ENCODE results near the gene IBTK.

Gene IBTK

DNA sequence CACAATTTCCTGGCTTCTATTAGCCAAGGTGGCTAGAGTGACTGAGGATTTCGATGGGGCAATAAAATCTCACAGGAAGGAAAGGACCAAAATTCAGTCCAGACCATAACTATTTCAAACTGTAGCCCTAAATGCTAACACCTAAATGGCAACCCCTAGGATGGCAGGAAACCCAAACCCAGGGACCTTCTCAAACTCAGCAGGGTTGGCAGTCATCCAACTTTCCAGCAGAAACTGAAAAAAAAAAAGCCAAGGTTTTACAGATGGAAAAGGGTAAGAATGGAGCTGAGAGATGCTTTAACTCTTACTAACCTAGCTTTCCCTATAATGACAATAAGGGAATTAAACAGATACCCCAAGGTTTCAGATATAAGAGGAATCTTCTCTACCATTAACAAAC, 10.5 kb downstream of the IBTK start:
- Histone ChIP-seq H4K20me1 (peaks cover 0 to 5% (median 0%) of the 10 kb centered on the region in 11 experiments; a peak in 6 of 22 replicates), H3K36me3 (peaks cover 7 to 61% (median 21%) of the 10 kb centered on the region in 11 experiments; a peak in 16 of 22 replicates), H3K4me3 (no peak overlapping the region), H3K27ac (no peak overlapping the region), H3K4me2 (no peak overlapping the region), H3K4me1 (peaks cover 0 to 7% (median 0%) of the 10 kb centered on the region in 10 experiments; a peak in 2 of 20 replicates), H3K27me3 (no peaks in the 10 kb centered on the region), H3K9me3 (replicated peaks in 1 of 11) (0 out of 22 replicates have a peak, but pooled peaks cover 0 to 4% (median 0%) of the 10 kb centered on the region in 11 experiments), H3K9ac (no peak overlapping the region)
- no peak for TF ChIP-seq Cebpa-rat (IDR thresholded peaks at IDR 0.05)

- Histone ChIP-seq H3K27me3 (no peaks in the 10 kb centered on the region), H3K4me3 (no peak overlapping the region), H3K4me1 (no peaks in the 10 kb centered on the region), H3K4me2 (no peak overlapping the region), H3K9me3 (replicated peaks in 1 of 11) (0 out of 22 replicates have a peak, but pooled peaks cover 0 to 8% (median 0%) of the 10 kb centered on the region in 11 experiments), H4K20me1 (peaks cover 0 to 4% (median 0%) of the 10 kb centered on the region in 11 experiments; a peak in 1 of 22 replicates), H3K27ac (no peak overlapping the region; a peak in 1 of 22 replicates), H3K9ac (no peak overlapping the region), H3K36me3 (peaks cover 22 to 75% (median 41%) of the 10 kb centered on the region in 11 experiments; a peak in 21 of 22 replicates)
- TF ChIP-seq Cebpa-rat (IDR thresholded peaks at IDR 0.05): no peak
Measured at GRCh38 chr6:82227770-82228169, 19.8 kb downstream of the IBTK start.

GRCh38 chr6:82220167-82220566, 27.4 kb downstream of the IBTK start:
- peaks cover 0 to 21% (median 0%) of the 10 kb centered on the region in 10 experiments; a peak in 2 of 20 replicates for H3K4me1 ChIP-seq
- H3K27me3 ChIP-seq: no peaks in the 10 kb centered on the region
- TF ChIP-seq Cebpa-rat (IDR thresholded peaks at IDR 0.05): no peak
- H3K4me3 ChIP-seq: no peak overlapping the region
- peaks cover 20 to 82% (median 42%) of the 10 kb centered on the region in 11 experiments; a peak in 21 of 22 replicates for H3K36me3 ChIP-seq
- H3K27ac ChIP-seq: no peak overlapping the region
- peaks cover 0 to 4% (median 0%) of the 10 kb centered on the region in 11 experiments; a peak in 1 of 22 replicates for H4K20me1 ChIP-seq
- H3K9ac ChIP-seq: no peak overlapping the region
- no peaks in the 10 kb centered on the region for H3K9me3 ChIP-seq (replicated peaks in 1 of 11)
- no peak overlapping the region for H3K4me2 ChIP-seq

GRCh38 chr6:82217018-82217586, 30.4 kb downstream of the IBTK start:
- H3K4me3 ChIP-seq: no peak overlapping the region
- peaks cover 0 to 21% (median 0%) of the 10 kb centered on the region in 10 experiments; a peak in 2 of 20 replicates for H3K4me1 ChIP-seq
- no peak overlapping the region for H3K4me2 ChIP-seq
- no peaks in the 10 kb centered on the region for H4K20me1 ChIP-seq
- peak overlapping the region in 2 of 11 experiments; percentile 38; a peak in 2 of 22 replicates for H3K27ac ChIP-seq
- H3K9ac ChIP-seq: no peak overlapping the region
- H3K27me3 ChIP-seq: no peaks in the 10 kb centered on the region
- no peak for TF ChIP-seq Cebpa-rat (IDR thresholded peaks at IDR 0.05)
- H3K9me3 ChIP-seq (replicated peaks in 1 of 11): no peaks in the 10 kb centered on the region
- H3K36me3 ChIP-seq: peaks cover 18 to 89% (median 42%) of the 10 kb centered on the region in 11 experiments; a peak in 21 of 22 replicates

DNA sequence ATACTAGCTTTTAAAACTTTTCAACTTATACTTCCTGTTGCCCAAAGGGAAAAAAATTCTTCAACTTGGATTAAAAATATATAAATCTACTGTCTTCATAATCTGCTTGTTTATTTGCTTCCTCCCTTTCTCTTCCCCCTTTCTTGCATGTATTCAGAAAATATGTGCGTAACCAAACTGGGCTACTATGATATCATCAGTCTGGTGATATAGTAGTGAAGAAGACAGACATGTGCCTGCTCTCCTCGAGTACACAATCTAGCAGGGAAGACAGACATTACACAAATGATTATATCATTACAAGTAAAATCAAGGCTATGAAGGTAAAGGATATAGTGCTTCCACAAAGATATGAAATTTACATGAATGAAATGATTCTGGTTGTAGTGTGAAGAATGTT, 31.0 kb downstream of the IBTK start:
- Histone ChIP-seq H3K36me3 (peaks cover 18 to 88% (median 42%) of the 10 kb centered on the region in 11 experiments; a peak in 21 of 22 replicates), H3K9ac (no peak overlapping the region), H4K20me1 (no peaks in the 10 kb centered on the region)

GRCh38 chr6:82211326-82211725, 36.2 kb downstream of the IBTK start:
- H3K9ac ChIP-seq: no peak overlapping the region
- TF ChIP-seq Cebpa-rat (IDR thresholded peaks at IDR 0.05): no peak
- no peaks in the 10 kb centered on the region for H3K27me3 ChIP-seq
- no peak overlapping the region for H3K4me3 ChIP-seq
- H3K36me3 ChIP-seq: peaks cover 21 to 72% (median 41%) of the 10 kb centered on the region in 11 experiments; a peak in 21 of 22 replicates
- H4K20me1 ChIP-seq: no peaks in the 10 kb centered on the region
- H3K4me1 ChIP-seq: peaks cover 0 to 8% (median 0%) of the 10 kb centered on the region in 10 experiments; a peak in 2 of 20 replicates
- no peak overlapping the region for H3K4me2 ChIP-seq
- no peaks in the 10 kb centered on the region; a peak in 1 of 22 replicates for H3K9me3 ChIP-seq (replicated peaks in 1 of 11)
- no peak overlapping the region for H3K27ac ChIP-seq

More for the DNA sequence above, 31.0 kb downstream of the IBTK start:
- Histone ChIP-seq H3K4me3 (no peak overlapping the region), H3K4me2 (no peak overlapping the region), H3K27me3 (no peaks in the 10 kb centered on the region), H3K9me3 (replicated peaks in 1 of 11) (no peaks in the 10 kb centered on the region), H3K4me1 (peaks cover 0 to 21% (median 0%) of the 10 kb centered on the region in 10 experiments; a peak in 2 of 20 replicates), H3K27ac (peak overlapping the region in 2 of 11 experiments; percentile 38; a peak in 2 of 22 replicates)
- no peak for TF ChIP-seq Cebpa-rat (IDR thresholded peaks at IDR 0.05)

- no peaks in the 10 kb centered on the region; a peak in 1 of 22 replicates for H3K9me3 ChIP-seq (replicated peaks in 1 of 11)
- H3K4me3 ChIP-seq: no peak overlapping the region
- no peaks in the 10 kb centered on the region for H4K20me1 ChIP-seq
- H3K27me3 ChIP-seq: no peaks in the 10 kb centered on the region
- H3K9ac ChIP-seq: no peak overlapping the region
- peaks cover 0 to 5% (median 0%) of the 10 kb centered on the region in 10 experiments; a peak in 1 of 20 replicates for H3K4me1 ChIP-seq
- H3K4me2 ChIP-seq: no peak overlapping the region
- H3K36me3 ChIP-seq: peaks cover 8 to 62% (median 28%) of the 10 kb centered on the region in 11 experiments; a peak in 19 of 22 replicates
- H3K27ac ChIP-seq: no peak overlapping the region
- TF ChIP-seq Cebpa-rat (IDR thresholded peaks at IDR 0.05): no peak
Measured at GRCh38 chr6:82208913-82209312, 38.6 kb downstream of the IBTK start.

GRCh38 chr6:82205930-82206392, 41.6 kb downstream of the IBTK start:
- no peak overlapping the region for H3K27ac ChIP-seq
- H3K27me3 ChIP-seq: no peaks in the 10 kb centered on the region
- H3K4me1 ChIP-seq: peaks cover 0 to 5% (median 0%) of the 10 kb centered on the region in 10 experiments; a peak in 1 of 20 replicates
- no peak for TF ChIP-seq Cebpa-rat (IDR thresholded peaks at IDR 0.05)
- no peaks in the 10 kb centered on the region; a peak in 1 of 22 replicates for H3K9me3 ChIP-seq (replicated peaks in 1 of 11)
- H3K36me3 ChIP-seq: peaks cover 3 to 60% (median 34%) of the 10 kb centered on the region in 11 experiments; a peak in 19 of 22 replicates
- H3K4me2 ChIP-seq: no peak overlapping the region
- no peaks in the 10 kb centered on the region for H4K20me1 ChIP-seq
- no peak overlapping the region for H3K4me3 ChIP-seq
- H3K9ac ChIP-seq: no peak overlapping the region

DNA sequence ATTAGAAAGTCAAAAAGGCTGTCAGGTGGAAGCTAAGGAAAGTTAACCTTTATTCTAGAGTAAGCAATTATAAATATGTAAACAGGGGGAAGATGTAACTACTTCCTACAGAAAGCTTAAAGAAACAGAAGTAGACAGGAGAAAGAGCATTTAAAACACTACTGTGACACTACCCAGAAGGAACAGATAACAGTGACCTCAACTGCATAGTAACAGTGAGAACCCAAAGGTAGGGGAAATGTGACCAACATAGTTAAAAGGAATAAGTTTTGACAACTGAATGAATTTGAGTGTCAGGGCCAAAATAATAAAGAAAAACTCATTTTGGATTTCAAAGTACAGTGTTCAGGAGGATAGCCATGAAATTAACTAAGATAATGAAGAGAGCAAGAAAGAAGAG, 43.5 kb downstream of the IBTK start:
- Histone ChIP-seq H3K4me1 (peaks cover 0 to 5% (median 0%) of the 10 kb centered on the region in 10 experiments; a peak in 1 of 20 replicates), H3K9me3 (replicated peaks in 1 of 11) (no peaks in the 10 kb centered on the region; a peak in 1 of 22 replicates), H3K9ac (no peak overlapping the region), H3K27me3 (no peaks in the 10 kb centered on the region), H4K20me1 (no peaks in the 10 kb centered on the region), H3K36me3 (peaks cover 13 to 62% (median 40%) of the 10 kb centered on the region in 11 experiments; a peak in 21 of 22 replicates), H3K4me3 (no peak overlapping the region), H3K4me2 (no peak overlapping the region), H3K27ac (no peak overlapping the region)
- TF ChIP-seq Cebpa-rat (IDR thresholded peaks at IDR 0.05): no peak

Measured in BLaER1 treated with 17β-estradiol and CSF1 and Interleukin-3, amounts not matched to agents 10 nM and 100 nM (cell line).